ENCODE measurements around the gene COL20A1.

The COL20A1 gene

GRCh38 chr20:63255931-63256704 lies 36.9 kb upstream of the COL20A1 start:
- DNase-seq (ENCODE audit: low read depth), result no peak
- TF ChIP-seq, protein P1, sequence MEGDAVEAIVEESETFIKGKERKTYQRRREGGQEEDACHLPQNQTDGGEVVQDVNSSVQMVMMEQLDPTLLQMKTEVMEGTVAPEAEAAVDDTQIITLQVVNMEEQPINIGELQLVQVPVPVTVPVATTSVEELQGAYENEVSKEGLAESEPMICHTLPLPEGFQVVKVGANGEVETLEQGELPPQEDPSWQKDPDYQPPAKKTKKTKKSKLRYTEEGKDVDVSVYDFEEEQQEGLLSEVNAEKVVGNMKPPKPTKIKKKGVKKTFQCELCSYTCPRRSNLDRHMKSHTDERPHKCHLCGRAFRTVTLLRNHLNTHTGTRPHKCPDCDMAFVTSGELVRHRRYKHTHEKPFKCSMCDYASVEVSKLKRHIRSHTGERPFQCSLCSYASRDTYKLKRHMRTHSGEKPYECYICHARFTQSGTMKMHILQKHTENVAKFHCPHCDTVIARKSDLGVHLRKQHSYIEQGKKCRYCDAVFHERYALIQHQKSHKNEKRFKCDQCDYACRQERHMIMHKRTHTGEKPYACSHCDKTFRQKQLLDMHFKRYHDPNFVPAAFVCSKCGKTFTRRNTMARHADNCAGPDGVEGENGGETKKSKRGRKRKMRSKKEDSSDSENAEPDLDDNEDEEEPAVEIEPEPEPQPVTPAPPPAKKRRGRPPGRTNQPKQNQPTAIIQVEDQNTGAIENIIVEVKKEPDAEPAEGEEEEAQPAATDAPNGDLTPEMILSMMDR (conservative IDR thresholded peaks at IDR 0.05; ENCODE audit: control insufficient read depth, insufficient read depth, low read depth, low read length), result no peak
- no peak overlapping the region for H3K4me3 ChIP-seq (ENCODE audit: control insufficient read depth, low read depth, low read length)

DNA sequence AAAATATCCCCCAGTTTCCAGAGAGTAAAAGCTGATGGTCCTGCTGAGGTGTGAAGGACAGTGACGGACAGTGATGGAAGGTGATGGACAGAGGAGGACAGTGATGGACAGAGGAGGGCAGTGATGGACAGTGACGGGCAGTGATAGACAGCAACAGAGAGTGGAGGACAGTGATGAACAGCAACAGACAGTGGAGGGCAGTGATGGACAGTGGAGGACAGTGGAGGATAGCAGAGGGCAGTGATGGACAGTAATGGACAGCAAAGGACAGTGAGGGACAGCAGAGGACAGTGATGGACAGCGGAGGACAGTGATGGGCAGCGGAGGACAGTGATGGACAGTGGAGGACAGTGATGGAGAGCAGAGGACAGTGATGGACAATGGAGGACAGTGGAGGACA lies 36.0 kb upstream of the COL20A1 start:
- no peak overlapping the region for H3K4me3 ChIP-seq (ENCODE audit: control insufficient read depth, low read depth, low read length)
- DNase-seq (ENCODE audit: low read depth), result no peak
- TF ChIP-seq, protein P1 (conservative IDR thresholded peaks at IDR 0.05; ENCODE audit: control insufficient read depth, insufficient read depth, low read depth, low read length), result no peak

DNA sequence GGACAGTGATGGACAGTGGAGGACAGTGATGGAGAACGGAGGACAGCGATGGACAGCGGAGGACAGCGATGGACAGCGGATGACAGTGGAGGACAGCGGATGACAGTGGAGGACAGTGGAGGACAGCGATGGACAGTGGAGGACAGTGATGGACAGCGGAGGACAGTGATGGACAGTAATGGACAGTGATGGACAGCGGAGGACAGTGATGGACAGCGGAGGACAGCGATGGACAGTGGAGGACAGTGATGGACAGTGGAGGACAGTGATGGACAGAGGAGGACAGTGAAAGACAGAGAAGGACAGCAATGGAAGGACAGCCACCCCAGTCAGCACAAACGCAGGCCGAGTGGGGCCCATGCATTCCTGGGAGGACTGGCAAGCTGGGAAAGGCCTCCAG lies 35.4 kb upstream of the COL20A1 start:
- no peak overlapping the region for H3K4me3 ChIP-seq (ENCODE audit: control insufficient read depth, low read depth, low read length)
- no peak for DNase-seq (ENCODE audit: low read depth)
- TF ChIP-seq, protein P1 (conservative IDR thresholded peaks at IDR 0.05; ENCODE audit: control insufficient read depth, insufficient read depth, low read depth, low read length), result no peak

DNA sequence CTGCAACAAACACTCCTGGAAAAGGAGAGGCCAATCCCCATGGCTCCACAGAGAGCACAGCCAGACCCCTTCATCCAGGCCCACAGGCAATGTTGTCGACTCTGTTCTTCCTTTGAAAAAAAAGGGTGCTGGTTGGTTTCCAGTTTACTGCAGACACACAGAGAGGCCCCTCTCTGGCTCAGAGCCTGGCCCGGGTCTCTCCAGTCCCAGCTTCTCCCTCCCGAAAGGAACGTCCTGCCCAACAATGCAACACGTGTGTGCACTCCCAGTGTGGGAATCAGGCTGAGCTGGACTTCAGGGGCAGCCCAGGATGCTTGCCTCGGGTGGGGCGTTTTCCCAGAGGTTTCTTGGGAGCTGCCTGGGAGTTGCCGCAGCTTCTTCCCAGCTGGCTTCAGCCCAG lies 34.2 kb upstream of the COL20A1 start:
- TF ChIP-seq, protein P1 (conservative IDR thresholded peaks at IDR 0.05; ENCODE audit: control insufficient read depth, insufficient read depth, low read depth, low read length), result no peak
- DNase-seq (ENCODE audit: low read depth), result no peak
- no peak overlapping the region for H3K4me3 ChIP-seq (ENCODE audit: control insufficient read depth, low read depth, low read length)

DNA sequence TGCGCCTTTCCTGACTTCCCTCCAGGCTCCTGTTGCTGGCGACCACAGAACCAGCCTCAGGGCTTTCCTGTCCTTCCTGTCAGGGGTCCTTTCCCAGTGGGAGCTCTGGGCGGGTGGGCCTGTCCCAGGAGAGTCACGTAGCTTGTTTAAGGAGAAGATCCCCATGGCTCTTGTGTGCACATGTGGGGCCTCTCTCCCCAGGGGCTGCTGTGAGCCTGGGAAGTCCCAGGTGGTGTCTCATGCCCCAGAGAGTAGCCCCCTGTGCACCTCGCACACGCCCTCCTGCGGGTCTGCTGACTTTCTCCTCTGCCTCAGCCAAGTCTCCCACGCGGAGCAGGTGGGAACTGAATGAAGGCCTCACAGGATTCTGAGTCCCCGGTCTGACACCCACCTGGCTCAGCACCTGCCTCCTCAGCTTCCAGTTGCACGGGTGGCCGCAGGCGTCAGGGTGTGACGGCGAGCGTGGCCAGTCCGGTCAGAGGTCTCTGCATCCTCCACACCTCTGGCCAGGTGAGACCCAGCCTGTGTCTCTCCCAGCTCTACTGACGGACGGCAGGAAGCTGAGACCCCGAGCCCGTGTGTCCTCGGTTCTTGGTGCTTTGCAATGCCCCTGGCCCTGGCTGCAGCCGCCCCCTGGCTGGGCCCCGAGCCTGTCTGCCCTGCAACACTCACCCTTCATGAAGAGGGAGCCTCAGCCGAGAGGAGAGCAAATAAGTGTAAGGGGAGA lies 33.1 kb upstream of the COL20A1 start:
- no peak for DNase-seq (ENCODE audit: low read depth)
- TF ChIP-seq, protein P1 (conservative IDR thresholded peaks at IDR 0.05; ENCODE audit: control insufficient read depth, insufficient read depth, low read depth, low read length), result no peak
- no peak overlapping the region for H3K4me3 ChIP-seq (ENCODE audit: control insufficient read depth, low read depth, low read length)

- TF ChIP-seq, protein P1 (conservative IDR thresholded peaks at IDR 0.05; ENCODE audit: control insufficient read depth, insufficient read depth, low read depth, low read length), result no peak
These were observed 32.5 kb upstream of the COL20A1 start for GRCh38 chr20:63260521-63260920.

More at GRCh38 chr20:63260521-63260920, 32.5 kb upstream of the COL20A1 start:
- no peak overlapping the region for H3K4me3 ChIP-seq (ENCODE audit: control insufficient read depth, low read depth, low read length)
- DNase-seq (ENCODE audit: low read depth), result no peak
